Eye (tissue), 1 donor: Measurements from ENCODE around the gene CD6.
"Not testable (repeated sequence)": the region's sequence is repeated elsewhere in the genome, so short reads cannot be mapped to it uniquely, and the experiment has no call there.

Experiments used
- DNase-seq: peaks from one replicate; pipeline ENCODE4 v3.0.0-alpha.2; 2015

Gene CD6

GRCh38 chr11:61059260-61059752, 87.8 kb downstream of the CD6 start:
- no peak for DNase-seq

- no peak for DNase-seq
Observed at GRCh38 chr11:61061081-61061826, 89.8 kb downstream of the CD6 start.

DNA sequence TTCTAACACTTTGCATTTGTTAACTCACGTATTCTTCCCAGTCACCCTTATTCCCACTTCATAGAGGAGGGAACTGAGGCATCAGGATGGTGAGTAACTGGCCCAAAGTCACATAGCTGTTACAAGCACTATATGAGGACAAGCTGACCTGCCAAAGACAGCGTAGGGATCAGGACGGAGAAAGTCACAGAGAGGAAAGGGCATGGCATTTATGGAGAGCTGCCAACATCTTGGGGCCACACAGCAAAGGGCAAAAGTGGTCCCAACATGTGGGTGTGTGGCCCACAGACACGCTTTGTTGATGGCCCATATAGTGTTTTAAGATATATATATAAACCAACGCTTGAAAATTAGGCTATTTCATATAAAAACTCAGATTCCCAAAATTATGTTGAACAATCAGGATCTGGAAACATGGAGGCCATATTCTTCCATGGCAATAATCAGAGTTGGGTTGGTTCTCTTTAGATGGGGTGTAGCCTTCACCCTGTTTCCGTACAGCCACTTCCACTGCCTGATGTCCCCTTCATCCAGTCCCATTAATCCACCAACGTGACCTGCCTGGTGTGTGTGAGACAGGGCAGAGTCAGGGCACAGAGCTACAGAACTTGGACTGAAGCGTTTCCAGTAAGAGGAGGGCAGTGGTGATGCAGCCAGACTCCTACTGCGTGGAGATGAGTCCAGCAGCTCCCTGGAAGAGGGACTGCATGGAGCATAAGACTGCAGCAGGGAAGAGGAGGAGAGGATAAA, 90.9 kb downstream of the CD6 start:
- no peak for DNase-seq

GRCh38 chr11:61065236-61065635, 93.8 kb downstream of the CD6 start:
- DNase-seq = not testable (repeated sequence)

DNA sequence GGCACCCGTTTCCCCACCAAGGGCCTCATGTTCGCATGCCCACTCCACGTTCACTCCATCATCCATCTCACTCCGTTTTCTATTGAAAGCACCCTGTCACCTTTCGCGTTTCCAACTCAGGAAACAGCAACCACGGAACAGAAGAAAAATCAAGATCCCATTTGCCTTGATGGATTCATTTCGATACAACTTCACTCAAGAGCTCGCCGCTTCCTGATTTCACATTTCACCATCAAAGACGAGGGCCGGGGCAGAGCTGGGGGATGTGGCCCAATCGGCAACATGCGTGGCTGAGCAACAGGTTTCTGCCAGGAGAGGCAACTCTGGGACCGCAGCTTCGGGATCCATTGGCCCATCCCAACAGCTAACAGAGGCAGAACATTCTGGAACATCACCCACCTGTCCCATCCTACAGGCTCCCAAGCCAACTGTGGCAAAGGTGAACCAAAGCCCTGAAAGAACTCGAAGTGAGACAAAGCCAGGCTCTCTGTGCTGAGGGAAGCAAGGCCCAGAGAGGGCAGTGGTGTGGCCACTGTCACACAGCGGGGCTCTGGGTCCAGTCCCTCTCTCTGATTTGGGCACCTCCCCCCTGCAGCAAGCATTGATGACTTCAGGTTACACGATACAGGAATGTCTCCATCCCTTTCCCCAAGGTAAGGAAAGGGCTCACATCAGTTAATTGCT, 94.6 kb downstream of the CD6 start:
- no peak for DNase-seq

DNA sequence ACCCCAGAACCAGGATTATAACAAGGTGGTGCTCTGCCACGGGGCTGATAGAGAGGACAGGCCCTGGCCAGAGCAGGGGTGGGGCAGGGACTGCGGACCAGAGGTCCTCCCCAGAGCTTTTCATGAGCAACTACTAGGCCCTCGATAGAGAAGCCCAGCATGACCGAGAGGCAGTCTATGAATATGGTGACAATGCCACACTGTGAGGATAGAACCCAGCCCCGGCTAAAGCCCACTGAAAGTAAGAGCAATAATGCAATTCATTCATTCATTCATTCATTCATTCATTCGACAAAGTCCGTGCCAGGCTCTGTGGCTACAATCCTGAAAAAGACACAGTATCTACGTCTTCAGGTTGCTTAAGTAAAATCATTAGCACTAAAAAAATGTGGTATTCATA, 95.2 kb downstream of the CD6 start:
- no peak for DNase-seq

DNA sequence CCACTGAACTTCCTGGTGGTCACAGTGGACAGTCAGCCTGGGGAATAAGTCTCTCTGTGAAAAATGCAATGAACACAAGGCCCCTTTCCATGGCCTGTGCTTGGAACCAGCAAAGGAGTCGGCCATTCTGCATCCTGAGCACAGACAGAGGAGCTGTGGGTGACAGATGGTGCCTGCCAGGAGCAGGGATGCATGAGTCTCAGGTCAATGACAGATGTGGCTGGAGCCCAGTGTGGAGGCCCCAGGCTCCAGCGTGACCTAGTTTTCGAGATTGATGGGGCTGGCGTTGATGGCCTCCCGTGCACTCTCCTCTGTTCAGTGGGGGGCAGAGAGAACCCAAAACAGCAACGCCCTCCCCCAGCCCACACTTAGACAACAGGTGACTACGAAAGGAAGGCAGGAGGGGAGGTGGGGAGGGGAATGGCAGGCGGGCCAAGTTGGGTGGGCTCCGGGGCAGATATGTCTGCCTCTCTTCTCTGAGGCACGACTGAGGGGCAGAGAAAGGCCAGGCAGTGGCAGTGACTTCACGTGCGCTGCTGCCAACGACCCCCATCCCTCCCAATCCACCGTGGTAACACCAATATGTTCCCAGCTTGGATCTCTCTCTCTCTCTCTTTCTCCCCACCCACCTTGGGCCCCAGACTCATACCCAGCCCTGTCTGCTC, 96.4 kb downstream of the CD6 start:
- peak; percentile 82 for DNase-seq

- no peak for DNase-seq
Observed at GRCh38 chr11:61068581-61068980, 97.1 kb downstream of the CD6 start.

DNA sequence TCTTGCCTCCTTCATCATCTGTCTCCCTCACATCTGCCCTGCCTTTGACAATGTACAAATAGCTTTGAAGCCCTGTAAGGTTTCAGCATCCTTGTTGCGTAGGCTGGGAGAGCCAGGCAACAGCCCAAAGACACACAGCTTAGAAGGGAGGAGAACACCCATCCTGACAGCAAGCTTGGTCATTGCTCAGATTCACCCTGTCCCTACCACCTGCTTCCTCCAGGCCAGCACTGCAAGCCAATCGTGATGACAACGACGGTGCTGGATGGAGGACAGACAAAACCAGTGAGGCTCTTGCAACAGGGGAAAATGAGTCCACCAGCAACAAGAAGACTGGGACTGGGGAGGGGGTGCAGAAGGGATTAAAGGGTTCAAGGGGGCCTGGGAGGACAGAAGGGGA, 97.9 kb downstream of the CD6 start:
- no peak for DNase-seq
